Kidney (tissue), 14 donors: ENCODE data around the gene RRM2. TPM values are rescaled to one million over a fixed set of nuclear protein-coding genes. Genes with fewer than 3 reads are reported as not detected.

ENCODE experiments used
- DNase-seq, 5 donors: peaks; one replicate each; pipeline ENCODE4 v3.0.0-alpha.2; 2013 to 2020
- FAIRE-seq: peaks from 2 replicates; lab custom pipeline; 2012; peaks lifted over from hg19 to GRCh38; lab: Jason Lieb, UNC
- H3K27ac ChIP-seq, 2 donors: one replicate each; pipeline ENCODE4 v1.7.0; 2013; ENCODE audit warnings: low read depth in 2 of 2, low read length in 2 of 2, inconsistent platforms in 1 of 2
- H3K27me3 ChIP-seq: one replicate; pipeline ENCODE4 v1.7.1; 2013; ENCODE audit warnings: low read length, inconsistent platforms; ENCODE audit not compliant: control insufficient read depth, insufficient read depth
- H3K36me3 ChIP-seq, 3 donors: one replicate each; pipeline versions ENCODE4 v1.7.0 to v1.7.1; 2013; ENCODE audit warnings: low read length in 3 of 3, control low read depth in 1 of 3, inconsistent platforms in 1 of 3; ENCODE audit not compliant: insufficient read depth in 3 of 3, control insufficient read depth in 2 of 3
- H3K4me1 ChIP-seq, 3 donors: one replicate each; pipeline versions ENCODE4 v1.7.0 to v1.7.1; 2013; ENCODE audit warnings: low read length in 3 of 3, inconsistent platforms in 1 of 3, low read depth in 1 of 3; ENCODE audit not compliant: control insufficient read depth in 2 of 3, insufficient read depth in 2 of 3
- H3K4me3 ChIP-seq, 3 donors: one replicate each; pipeline versions ENCODE4 v1.7.0 to v1.8.1; 2013; ENCODE audit warnings: low read length in 3 of 3, control low read depth in 1 of 3, inconsistent platforms in 1 of 3
- H3K9ac ChIP-seq, 3 donors: one replicate each; pipeline versions ENCODE4 v1.7.0 to v1.7.1; 2013; ENCODE audit warnings: low read length in 3 of 3, control low read depth in 1 of 3, inconsistent platforms in 1 of 3
- H3K9me3 ChIP-seq, 3 donors: one replicate each; pipeline versions ENCODE4 v1.7.0 to v1.7.1; 2013; ENCODE audit warnings: low read length in 3 of 3, control low read depth in 1 of 3, inconsistent platforms in 1 of 3; ENCODE audit not compliant: control insufficient read depth in 2 of 3, insufficient read depth in 1 of 3
- CTCF ChIP-seq: IDR thresholded peaks from 3 replicates; pipeline ENCODE4 v1.5.1; 2012; ENCODE audit warnings: mild to moderate bottlenecking, moderate library complexity, borderline replicate concordance; ENCODE audit not compliant: insufficient read depth; ENCODE audit errors: extremely low read depth
- intact Hi-C: fragments of 100-400 bp; cut with DNase I; formaldehyde crosslinking; loops from one replicate; pipeline ENCODE4 v1.11.1; 2022
- polyA plus RNA-seq: library from polyadenylated mRNA; stranded (reverse); fragments of 350-450 nt; fragmentation: Illumina TruSeq; extraction: RNeasy Lipid Tissue Mini Kit (QIAGEN cat#74804); gene quantifications from one replicate; pipeline ENCODE4 v1.2.3, GENCODE V29; 2014; ENCODE audit warnings: low read depth, low replicate concordance; ENCODE audit not compliant: insufficient read depth
- total RNA-seq: library from RNA; stranded (reverse); fragmentation: NEBNext Ultra II Directional; extraction: Animal tissue kit (Norgen Biotek cat#: 25700); gene quantifications from one replicate; pipeline ENCODE4 v1.2.1, GENCODE V29; 2021
- donor health status: control.
- donor health status: control.
- donor health status: control.
- donor health status: control.
- donor health status: control.
- donor health status: DM: yes; HTN: yes; CAD: no.
- donor health status: Normal renal cell carcinoma (clear cell type).

RRM2 gene
- total and polyA plus RNA-seq, 2 donors from 2014 or later = 3.6 to 5.5 TPM

DNA sequence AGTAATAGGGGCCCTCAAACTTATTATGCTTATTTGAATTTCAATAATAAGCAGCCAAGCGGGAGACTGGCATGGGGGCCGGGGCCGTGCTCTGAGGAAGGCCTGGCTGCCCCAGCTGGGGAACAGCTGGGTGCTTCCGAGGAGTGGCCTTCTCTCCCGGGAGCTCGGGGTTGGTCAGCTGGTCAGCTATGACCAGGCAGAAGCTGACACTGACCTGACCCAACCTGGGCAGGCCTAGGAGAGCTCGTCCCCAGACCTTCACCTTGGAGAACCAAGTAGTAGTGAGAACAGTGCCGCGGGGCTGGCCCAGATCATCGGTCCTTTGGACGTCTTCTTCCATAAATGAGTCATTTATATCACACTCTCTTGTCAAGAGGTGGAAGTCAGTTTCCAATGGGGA, 36.1 kb downstream of the RRM2 start:
- FAIRE-seq (no peak), DNase-seq (peak in 1 of 5 donors; percentile 36)
- Histone ChIP-seq H3K9me3 (no peaks in the 10 kb centered on the region), H3K27me3 (no peaks in the 10 kb centered on the region), H3K36me3 (no peaks in the 10 kb centered on the region), H3K4me3 (no peak overlapping the region), H3K9ac (no peak overlapping the region), H3K27ac (no peak overlapping the region), H3K4me1 (no peaks in the 10 kb centered on the region)
- TF ChIP-seq CTCF = no peak
- intact Hi-C loops = no loop called here

DNA sequence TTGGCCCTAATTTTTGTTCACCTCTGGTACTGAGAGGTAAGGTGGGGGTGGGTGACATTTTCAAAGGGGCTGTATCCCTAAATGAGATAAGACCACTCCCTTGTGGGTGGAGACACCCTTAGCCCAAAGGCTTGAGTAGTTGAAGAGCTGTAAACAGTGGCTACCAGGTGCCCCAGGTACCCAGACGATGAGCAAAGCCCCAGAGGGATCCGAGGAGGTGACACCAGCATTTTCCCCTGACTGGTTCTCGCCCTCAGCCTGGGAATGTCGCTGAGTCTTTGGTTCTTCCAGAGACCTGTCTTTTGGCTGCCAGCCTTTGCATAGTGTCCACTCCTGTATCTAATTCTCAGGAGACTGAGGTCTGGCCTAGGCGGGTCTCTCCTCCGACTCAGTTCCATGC, 36.5 kb downstream of the RRM2 start:
- H3K27me3 ChIP-seq = no peaks in the 10 kb centered on the region
- H3K9ac ChIP-seq = no peak overlapping the region
- H3K36me3 ChIP-seq = no peaks in the 10 kb centered on the region
- H3K27ac ChIP-seq = no peak overlapping the region
- no peaks in the 10 kb centered on the region for H3K4me1 ChIP-seq
- TF ChIP-seq CTCF = no peak
- no peak overlapping the region for H3K4me3 ChIP-seq
- DNase-seq (peak in 1 of 5 donors; percentile 46), FAIRE-seq (no peak)
- intact Hi-C loops = no loop called here
- no peaks in the 10 kb centered on the region for H3K9me3 ChIP-seq

- Histone ChIP-seq H3K4me3 (no peak overlapping the region), H3K9ac (no peak overlapping the region), H3K4me1 (no peaks in the 10 kb centered on the region), H3K36me3 (no peaks in the 10 kb centered on the region), H3K27ac (no peak overlapping the region), H3K27me3 (no peaks in the 10 kb centered on the region), H3K9me3 (no peaks in the 10 kb centered on the region)
- DNase-seq = peak in 1 of 5 donors; percentile 39
- intact Hi-C loops = no loop called here
- no peak for FAIRE-seq
- no peak for TF ChIP-seq CTCF
These were observed 37.1 kb downstream of the RRM2 start for GRCh38 chr2:10159581-10160131.
